COLO668 (cell line): ENCODE results near the gene PDE11A.

ENCODE experiments used
- DNase-seq: peaks from one replicate; lab custom pipeline; 2025; ENCODE audit not compliant: unreplicated experiment; lab: John Stamatoyannopoulos, UW

The PDE11A gene

DNA sequence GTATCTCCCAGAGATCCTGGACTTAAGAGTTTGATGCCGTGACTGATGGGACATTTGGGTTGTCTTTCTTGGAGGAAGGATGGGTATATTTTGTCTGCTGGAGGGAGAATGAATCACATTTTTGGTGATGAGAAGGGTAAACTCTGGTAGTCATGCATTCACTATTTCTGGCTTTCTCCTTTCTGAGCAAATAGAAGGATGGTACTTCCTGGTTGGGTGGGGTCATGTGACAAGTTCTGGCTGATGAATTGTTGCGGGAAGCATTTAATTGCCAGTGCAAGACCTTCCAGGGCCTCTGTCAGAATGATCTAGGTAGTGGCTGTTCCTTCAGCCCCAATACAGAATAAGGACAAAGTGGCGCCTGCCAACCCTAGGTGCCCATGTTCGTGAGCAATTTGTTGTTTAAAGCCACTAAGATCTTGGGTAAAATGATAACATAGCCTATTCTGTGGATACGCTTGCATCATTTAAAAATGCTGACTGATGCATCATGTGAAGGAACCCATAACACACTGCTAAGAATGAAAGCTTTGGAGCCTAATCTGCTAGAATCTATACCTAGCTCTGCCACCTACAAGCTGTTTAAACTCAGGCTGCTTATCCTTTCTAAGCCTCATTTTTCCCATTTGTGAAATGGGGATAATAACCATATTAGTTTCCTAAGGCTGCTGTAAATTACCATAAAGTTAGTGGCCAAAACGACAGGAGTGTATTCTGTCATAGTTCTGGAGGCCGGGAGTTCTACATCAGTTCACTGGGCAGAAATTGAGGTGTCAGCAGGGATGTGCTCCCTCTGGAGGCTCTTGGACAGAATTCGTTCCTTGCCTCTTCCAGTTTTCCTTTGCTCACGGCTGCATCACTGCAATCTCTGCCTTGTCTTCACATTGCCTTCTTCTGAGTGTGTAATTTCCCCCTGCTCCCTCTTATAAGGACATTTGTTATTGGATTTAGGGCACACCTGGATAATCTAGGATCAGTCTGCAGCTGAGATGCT is 398.7 kb downstream of the PDE11A start:
- DNase-seq: no peak

DNA sequence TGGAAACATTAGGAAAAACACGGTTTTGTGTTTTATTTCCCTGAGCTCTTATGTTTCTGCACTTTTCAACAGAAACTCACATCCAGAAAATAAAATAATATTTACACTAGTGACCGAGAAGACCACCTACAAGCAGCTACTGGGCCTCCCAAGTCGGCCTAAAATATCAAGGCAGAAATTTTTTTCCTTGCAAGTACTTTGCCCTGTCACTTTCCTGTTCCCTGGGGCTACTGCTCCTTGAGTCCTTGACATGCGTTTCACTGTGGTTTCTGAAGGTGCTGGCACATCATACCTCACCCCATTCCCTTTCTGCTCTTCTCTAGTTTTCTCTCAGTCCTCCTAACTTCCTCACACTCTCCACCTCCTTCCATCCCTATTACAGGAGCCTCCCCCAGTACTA is 400.9 kb downstream of the PDE11A start:
- no peak for DNase-seq

DNA sequence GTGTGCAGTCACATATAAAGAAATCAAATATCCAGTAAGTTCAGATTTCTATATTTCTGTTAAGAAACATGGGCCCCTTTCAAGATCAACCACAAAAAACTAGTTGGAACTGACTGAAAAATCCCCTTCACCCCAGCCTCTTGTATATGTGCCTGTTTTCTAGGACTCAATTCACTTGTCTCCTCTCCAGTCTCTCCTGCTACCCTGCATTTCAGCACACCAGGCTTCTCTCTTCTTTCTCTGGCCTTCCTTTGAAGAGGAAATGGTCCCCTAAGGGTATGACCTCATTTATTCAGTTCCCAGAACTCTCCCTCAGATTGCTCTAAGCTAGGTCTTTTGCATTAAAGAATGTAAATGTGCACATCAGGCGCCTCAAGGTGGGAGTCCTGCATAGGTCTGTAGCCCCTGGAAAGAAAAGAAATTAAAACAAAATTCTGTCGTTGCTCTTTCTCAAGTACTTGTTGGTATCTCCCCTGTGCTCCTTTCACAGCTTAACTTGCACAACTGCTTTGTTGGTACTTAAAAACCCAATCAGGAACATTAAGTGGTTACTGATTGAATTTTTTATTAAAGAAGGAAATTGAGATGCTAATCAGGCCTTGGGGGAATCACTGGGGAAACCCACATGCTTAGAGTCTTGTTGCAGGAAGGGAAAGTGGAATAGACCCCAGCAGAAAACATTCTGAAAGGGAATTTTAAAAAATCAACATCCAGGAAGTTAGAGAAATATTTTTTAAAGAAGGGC is 401.6 kb downstream of the PDE11A start:
- DNase-seq: no peak

DNA sequence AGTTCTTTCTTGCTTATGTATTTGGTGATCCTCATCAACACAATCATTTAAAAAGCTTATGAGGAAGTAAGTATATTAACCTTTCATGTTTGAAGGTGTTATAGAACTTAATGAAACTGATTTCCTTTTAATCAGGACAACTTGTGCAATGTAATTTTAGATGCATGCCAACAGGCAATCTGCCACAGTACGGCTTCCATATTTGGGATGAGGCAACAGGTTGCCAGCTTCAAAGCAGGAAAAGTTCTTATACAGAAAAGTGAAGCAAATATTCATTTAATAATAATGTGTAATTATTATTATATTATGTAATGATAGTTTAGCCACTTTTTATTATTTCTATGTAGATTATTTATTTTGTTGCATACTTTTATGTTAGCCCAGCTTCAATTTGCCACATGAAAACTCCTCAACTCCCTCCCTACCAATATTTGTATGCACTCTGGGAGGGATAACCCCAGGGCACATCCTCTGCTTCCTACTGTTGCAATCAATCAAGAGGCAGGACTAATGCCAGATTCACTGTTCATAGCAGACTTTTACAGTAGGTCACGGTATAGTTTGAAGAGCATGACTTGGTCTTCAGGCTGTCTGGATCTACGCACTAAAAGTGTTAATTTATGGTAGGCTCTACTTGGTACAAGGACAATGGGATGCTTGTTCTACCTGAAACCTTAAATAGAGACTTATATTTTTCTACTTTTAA is 402.8 kb downstream of the PDE11A start:
- no peak for DNase-seq

DNA sequence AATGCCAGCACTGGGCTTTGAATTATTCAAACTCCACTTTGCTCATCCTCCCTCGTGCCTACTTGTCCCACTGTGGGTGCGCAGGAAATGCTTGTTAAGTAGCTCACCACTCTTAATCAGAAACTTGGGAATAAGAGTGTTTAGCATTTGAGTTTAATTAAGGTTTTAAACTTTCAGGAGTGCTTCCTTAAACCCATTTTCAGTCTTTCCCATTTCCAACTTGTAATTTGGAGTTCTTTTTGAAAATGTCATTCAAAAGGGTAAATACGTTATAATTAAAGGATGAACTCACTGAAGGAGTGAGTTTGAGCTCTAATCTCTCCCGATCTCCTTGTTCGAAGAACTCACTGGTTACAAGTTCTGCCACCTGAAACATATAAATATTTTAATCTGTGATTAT is 403.4 kb downstream of the PDE11A start:
- DNase-seq: no peak

DNA sequence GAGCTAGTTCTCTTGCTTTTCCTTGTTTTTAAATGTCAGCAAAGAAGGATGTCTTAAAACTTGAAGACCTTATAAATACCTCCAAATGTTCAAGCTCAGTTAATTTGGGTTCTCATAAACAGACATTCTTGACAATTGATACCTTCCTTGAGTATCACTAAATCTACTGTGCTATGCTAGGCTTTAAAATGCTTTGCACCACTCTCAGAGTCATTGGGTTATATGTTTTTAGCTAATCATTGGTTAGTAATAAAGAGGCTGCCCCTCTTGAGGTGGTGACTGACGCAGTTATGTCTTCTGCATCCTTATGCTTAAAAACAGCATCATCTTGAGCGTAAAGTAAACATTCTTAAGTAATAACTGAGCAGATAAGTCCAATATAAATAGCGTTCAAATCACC is 404.0 kb downstream of the PDE11A start:
- DNase-seq: no peak

DNA sequence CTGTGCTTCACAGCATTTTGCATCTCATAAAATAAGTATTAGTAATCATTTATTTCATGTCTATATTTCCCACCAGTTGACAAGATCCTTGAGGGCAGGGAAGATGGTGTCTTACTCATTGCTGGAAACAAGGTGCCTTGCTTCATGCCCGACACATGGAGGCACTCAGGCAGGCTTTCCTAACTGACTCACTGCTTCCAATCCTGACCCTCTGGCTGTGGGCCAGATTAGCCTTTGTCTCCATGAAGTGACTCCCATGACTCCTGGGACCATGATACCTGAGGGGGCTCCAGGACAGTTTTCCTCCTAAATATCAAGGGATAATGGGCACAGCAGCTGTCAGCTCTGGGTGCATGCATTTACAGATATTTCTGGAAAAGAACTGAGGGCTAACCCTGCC is 405.0 kb downstream of the PDE11A start:
- DNase-seq: no peak

DNA sequence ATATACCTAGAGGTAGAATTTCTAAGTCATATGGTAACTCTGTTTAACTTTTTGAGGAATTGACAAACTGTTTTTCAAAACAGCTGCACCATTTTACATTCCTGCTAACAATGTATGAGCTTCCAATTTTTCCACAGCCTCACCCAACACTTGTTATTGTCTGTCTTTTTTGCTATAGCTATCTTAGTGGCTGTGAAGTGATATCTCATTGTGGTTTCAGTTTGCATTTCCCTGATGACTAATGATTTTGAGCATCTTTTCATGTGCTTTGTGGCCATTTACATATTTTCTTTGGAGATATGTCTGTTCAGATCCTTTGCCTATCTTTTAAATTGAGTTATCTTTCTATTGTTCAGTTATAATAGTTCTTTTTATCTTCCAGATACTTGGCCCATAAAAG is 406.2 kb downstream of the PDE11A start:
- no peak for DNase-seq

DNA sequence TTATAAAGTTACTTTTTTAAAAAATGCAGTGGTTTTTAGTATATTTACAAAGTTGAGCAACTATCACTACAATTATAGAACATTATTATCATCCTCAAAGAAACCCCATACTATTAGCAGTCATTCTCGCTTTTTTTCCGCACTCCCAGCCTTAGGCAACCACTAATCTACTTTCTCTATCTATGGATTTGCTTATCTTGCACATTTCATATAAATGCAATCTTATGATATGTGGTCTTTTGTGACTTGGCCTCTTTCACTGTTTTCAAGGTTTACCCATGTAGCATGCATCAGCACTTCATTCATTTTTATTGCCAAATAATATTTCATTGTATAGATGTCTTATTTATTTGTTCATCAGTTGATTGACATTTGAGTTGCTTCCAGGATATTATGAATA is 406.6 kb downstream of the PDE11A start:
- no peak for DNase-seq

DNA sequence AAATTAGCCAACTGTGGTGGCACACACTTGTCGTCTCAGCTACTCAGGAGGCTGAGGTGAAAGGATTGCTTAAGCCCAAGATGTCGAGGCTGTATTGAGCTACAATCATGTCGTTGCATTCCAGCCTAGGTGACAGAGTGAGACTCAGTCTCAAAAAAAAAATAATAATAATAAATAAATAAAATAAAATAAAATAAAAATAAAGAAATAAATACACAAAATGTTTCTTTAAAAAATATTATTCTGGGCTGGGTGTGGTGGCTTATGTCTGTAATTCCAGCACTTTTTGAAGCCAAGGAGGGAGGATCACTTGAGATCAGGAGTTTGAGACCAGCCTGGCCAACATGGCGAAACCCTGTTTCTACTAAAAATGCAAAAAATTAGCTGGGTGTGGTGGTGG is 407.2 kb downstream of the PDE11A start:
- no peak for DNase-seq

DNA sequence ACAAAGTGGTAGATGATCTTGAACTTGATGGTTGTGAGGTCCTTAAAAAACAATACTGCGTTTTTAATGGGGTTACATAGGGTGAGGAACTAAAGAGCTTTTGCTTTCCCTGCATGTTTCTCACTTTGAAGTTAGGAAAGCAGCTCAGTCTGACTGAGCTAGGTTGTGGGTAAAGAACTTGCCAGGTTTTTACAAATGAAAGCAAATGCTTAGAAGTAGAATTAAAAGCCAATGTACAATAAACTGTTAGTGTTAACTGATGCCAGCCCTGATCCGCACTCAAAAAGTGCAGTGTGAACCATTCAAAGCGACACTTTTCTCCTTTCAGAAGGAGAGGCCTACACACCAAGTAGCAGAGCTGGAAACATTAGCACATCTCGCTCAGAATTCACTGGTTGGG is 409.7 kb downstream of the PDE11A start:
- DNase-seq: no peak

DNA sequence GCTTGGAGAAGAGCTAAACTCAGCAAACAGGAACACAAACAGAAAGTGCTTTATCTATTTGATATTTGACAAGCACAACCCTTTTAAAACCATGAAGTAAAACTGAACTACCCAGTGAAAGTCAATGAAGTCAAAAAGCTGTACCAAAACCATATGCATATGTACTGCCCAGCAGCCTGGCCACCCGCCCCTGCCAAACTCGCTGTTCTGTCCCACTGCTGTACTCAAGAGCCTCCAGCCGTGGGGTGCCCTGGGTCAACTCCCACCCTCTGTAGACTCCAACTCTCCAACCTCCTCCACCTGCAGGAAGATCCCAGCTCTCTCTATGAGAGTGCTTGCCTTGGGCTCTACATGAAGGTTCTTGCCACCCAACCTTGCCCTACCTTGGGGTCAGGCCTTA is 411.8 kb downstream of the PDE11A start:
- no peak for DNase-seq

DNA sequence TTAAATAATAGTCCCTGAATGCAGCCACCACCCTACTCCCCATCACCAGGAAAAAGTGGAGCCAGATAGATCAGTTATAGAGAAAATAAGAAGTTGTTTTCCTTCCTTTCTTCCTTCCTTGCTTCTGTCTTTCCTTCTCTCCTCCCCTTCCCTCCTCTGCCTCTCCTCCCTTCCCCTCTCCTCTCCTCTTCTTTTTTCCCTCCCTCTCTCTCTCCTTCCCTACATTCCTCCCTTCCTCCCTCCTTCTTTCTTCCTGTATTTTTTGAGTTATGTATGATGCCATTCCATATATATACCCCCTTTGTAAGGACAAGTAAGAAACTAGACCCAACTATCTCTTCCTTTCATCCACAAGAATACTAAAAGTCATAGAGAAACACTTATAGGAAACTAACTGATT is 414.3 kb downstream of the PDE11A start:
- DNase-seq: no peak

DNA sequence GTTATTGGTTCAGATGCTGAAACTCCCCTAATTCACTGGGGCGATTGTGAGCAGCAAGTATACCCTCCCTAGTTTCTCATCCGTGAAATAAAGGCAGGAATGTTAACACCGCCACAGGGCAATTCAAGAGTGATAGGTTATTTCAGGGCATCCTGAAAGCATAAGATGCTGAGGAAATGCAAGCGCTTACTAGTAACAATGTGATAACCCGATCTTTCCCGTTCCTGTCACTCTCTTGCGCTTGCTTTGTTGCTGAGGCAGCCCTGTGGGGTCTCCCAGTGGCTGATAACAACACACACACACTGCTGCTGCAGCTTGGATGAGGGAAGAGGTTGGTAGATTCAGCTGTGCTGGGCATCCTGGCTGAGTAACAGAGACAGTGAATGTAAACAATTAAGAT is 420.7 kb downstream of the PDE11A start:
- DNase-seq: no peak

DNA sequence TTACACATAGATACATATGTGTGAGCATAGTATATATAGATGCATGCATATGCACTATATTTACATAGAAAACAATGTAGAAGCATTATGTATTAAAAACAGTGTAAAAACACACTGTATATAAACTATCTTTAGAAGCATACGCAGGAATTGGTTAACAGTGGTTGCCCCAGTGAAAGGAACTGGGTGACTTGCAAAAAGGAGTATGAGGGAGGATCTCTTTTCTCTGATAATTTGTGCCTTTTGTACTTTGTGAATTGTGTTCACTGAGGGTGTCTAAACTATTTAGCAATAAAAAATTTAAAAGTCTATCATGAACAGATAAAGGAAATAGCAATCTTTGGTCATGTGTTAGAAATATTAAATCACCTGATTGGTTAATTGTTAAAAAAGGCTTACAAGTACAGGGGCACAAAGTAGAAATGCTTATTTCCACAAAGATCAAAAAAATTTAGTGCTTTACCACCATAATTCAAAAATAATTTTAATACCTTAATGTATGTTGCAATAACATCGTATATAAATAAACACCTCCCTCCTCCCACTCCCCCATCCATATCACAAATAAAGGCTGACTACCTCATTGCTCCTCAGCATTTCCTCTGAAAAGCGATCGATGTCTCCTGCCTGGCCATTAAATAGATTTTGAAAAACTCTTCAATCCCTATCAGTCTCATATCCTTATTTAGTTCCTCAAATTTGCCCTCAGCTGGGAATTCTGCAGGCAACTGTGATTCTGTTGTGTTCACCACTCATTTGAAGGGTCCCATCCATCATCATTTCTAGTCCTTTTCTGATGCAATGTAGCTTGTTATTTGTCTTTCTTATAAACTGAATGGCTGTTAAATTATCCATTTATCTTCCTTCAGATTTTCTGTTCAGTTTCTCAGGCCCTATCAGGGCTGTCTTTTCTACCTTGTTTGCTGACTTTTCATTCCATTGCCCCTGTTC is 422.7 kb downstream of the PDE11A start:
- DNase-seq: no peak

DNA sequence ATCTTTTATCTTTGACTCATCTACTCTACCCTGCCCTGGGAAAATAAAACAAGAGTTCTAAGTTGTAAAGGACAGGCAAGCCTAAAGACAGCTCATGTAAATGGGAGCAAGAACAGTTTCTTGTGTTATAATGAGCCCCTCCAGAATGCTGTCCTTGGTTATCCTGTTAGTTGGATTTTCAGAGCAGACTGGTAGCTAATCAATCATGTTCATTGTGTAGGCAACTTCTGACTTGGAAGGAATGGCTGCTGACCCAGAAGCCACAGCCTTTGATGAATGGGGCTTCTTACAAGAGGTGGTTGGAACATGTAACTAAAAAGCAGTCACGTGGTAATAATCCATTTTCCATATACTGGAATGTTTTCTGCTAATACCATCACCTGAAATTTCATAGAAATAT is 425.8 kb downstream of the PDE11A start:
- no peak for DNase-seq

DNA sequence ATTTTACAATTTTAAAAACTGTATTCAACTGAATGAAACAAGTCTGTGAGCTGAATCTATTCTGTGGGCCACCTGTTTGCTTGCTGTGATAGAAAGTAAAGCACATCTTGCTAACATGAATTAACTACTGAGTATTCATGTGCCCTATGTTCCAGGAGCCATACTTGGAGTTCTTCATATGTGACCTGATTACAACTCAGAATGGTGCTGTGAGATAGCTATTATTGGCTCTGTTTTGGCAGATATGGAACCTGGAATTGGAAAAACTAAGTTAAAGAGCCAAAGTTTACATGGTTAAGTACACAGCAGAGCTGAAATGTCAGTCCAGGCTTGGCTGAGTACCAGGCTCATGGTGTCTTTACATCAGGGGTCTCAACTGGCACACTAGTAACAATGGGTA is 426.3 kb downstream of the PDE11A start:
- no peak for DNase-seq

DNA sequence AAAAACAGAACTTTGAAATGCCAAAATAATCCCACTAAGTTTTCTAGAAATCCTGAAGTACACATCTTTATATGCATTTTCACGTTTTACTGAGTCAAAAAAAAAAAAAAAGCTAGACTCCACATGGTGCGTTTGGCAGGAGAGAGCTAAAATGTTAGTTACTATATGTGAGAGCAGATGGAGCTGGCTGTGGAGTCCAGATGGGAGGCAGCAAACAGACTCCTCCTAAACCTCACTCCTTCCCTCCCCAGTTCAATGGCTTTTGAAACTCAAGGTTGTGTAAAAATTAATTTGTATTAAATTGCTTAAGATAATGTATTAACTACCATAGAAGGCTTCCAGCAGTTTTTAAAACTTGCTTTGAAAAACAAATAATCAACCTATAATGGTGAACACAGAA is 431.2 kb downstream of the PDE11A start:
- DNase-seq: no peak

DNA sequence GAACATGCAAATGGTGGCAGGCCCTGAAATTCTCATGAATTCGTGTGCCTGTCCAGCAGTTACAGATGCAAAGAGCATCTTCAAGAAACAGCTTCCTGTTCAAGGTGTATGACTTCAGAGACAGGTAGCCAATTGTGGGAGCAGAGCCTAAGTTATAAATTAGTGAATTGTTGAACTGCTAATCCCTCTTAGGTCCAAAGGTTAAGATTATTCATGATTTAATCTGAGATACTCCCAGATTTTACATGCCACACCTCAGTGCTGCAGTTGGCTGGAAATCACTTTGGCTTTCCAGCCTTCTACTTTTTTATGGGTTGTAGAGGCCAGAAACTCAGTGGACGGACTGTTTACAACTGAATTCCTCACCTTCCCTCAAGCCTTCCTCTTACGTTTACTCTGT is 432.2 kb downstream of the PDE11A start:
- no peak for DNase-seq

DNA sequence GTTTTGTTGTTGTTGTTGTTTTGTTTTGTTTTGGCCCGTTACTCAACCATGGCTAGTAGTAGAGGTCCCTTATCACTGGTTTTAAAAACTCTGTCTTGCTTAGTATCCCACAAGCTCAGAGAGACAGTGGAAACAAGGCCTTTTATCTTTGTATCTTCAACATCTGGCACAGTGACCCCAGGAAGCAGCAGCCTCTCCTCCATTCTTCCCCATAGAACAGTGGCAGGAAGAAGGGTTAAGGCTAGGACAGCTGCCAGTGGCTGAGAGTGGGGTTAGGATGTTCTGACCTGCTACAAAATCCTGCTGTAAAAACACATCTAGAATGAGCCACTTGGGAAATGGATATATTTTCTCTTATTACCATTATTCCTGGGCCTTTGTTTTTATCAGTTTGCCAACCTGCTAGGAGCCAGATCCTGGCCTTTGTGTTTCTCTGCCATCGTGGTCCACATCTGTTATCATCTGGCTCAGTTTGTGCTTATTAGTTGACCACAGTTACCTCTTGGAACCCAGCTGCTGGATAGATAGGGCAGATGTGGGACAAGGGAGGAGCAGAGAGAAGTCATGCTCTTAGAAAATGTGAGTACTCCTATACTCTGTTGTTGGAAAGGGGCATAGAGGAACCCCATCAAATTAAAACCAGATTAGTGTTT is 433.2 kb downstream of the PDE11A start:
- DNase-seq: no peak
